ENCODE measurements around the gene MTERF2.

GRCh38 chr12:107011519-107011918 lies 24.6 kb upstream of the MTERF2 start:
- TF ChIP-seq, protein P1, sequence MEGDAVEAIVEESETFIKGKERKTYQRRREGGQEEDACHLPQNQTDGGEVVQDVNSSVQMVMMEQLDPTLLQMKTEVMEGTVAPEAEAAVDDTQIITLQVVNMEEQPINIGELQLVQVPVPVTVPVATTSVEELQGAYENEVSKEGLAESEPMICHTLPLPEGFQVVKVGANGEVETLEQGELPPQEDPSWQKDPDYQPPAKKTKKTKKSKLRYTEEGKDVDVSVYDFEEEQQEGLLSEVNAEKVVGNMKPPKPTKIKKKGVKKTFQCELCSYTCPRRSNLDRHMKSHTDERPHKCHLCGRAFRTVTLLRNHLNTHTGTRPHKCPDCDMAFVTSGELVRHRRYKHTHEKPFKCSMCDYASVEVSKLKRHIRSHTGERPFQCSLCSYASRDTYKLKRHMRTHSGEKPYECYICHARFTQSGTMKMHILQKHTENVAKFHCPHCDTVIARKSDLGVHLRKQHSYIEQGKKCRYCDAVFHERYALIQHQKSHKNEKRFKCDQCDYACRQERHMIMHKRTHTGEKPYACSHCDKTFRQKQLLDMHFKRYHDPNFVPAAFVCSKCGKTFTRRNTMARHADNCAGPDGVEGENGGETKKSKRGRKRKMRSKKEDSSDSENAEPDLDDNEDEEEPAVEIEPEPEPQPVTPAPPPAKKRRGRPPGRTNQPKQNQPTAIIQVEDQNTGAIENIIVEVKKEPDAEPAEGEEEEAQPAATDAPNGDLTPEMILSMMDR (conservative IDR thresholded peaks at IDR 0.05 in 1 of 2, IDR thresholded peaks at IDR 0.05 in 1 of 2; ENCODE audit: extremely low read depth in 1 of 2, insufficient read depth in 1 of 2, low read depth in 1 of 2, low read length in 2 of 2), result no peak
- TF ChIP-seq EZH2 (IDR thresholded peaks at IDR 0.05; ENCODE audit: borderline replicate concordance, low read length), result no peak
